ENCODE results near the gene PPOX.

PPOX gene

GRCh38 chr1:161198897-161199431 is 32.7 kb downstream of the PPOX start, which contains the start of gene ADAMTS4:
TSS of gene ADAMTS4 (minus strand) at chr1:161199054. CDS start at chr1:161198627, 427 bp downstream.
- Histone ChIP-seq H3K9me3 (ENCODE audit: insufficient read depth, low read length) (no peaks in the 10 kb centered on the region), H3K27ac (ENCODE audit: low read depth, low read length) (no peak within 1 kb of the TSS), H3F3A (ENCODE audit: insufficient read depth) (no peaks in the 10 kb centered on the region), H2AFZ (ENCODE audit: low read depth, low read length, severe bottlenecking) (no peak within 1 kb of the TSS), H4K20me1 (ENCODE audit: low read depth, low read length) (no peaks in the 10 kb centered on the region), H3K27me3 (ENCODE audit: low read length) (no peaks in the 10 kb centered on the region), H3K79me2 (ENCODE audit: insufficient read depth, low read length) (peaks cover 10% of the 10 kb centered on the region), H3K9me2 (replicated peaks; ENCODE audit: insufficient read depth, low read length) (no peaks in the 10 kb centered on the region), H3K4me2 (ENCODE audit: low read depth, low read length, poor library complexity, severe bottlenecking) (no peak within 1 kb of the TSS), H3K9ac (ENCODE audit: low read length) (no peak within 1 kb of the TSS), H3K4me3 (ENCODE audit: insufficient read depth, low read length, poor library complexity, severe bottlenecking) (no peak within 1 kb of the TSS), H3K36me3 (ENCODE audit: low read length) (no peaks in the 10 kb centered on the region)
- TF ChIP-seq, protein P1, sequence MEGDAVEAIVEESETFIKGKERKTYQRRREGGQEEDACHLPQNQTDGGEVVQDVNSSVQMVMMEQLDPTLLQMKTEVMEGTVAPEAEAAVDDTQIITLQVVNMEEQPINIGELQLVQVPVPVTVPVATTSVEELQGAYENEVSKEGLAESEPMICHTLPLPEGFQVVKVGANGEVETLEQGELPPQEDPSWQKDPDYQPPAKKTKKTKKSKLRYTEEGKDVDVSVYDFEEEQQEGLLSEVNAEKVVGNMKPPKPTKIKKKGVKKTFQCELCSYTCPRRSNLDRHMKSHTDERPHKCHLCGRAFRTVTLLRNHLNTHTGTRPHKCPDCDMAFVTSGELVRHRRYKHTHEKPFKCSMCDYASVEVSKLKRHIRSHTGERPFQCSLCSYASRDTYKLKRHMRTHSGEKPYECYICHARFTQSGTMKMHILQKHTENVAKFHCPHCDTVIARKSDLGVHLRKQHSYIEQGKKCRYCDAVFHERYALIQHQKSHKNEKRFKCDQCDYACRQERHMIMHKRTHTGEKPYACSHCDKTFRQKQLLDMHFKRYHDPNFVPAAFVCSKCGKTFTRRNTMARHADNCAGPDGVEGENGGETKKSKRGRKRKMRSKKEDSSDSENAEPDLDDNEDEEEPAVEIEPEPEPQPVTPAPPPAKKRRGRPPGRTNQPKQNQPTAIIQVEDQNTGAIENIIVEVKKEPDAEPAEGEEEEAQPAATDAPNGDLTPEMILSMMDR (IDR thresholded peaks at IDR 0.05; ENCODE audit: insufficient read depth, low read length, poor library complexity, severe bottlenecking), result no peak
- TF ChIP-seq EZH2phosphoT487 (conservative IDR thresholded peaks at IDR 0.05; ENCODE audit: low read length), result no peak

DNA sequence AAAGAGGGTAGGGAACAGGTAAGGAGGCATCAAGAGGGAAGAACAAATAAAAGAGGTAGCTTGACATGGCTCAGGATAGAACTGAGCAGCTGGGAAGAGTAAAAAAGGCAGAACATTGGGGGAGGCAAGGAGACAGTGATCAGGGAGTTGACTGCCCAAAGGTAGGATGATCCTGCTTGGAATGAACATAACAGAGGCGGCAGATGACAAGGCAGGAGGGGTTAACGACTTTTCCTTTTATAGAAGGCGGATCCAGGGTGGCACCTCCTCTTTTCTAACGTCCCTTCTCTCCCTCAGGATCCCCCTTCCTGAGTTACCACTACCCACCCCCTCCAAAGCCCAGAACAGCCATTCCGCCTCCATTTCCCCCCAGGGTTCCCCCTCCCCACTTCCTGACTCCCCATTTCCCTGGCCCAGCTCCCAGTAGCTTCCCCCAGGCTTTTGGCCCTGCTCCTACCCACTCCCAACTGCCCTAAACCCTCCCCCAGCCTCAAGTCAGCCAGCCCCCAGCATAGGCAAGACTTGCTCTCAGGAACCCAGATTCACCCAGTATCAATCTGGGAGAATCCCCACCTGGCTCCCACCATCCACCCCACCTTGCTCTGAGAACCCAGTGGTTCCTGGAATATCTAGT is 33.4 kb downstream of the PPOX start:
- H3K4me3 ChIP-seq (ENCODE audit: insufficient read depth, low read length, poor library complexity, severe bottlenecking), result no peak overlapping the region
- H3K9me3 ChIP-seq (ENCODE audit: insufficient read depth, low read length), result no peaks in the 10 kb centered on the region
- H3F3A ChIP-seq (ENCODE audit: insufficient read depth), result no peaks in the 10 kb centered on the region
- H4K20me1 ChIP-seq (ENCODE audit: low read depth, low read length), result no peaks in the 10 kb centered on the region
- no peak overlapping the region for H3K9ac ChIP-seq (ENCODE audit: low read length)
- TF ChIP-seq, protein P1 (IDR thresholded peaks at IDR 0.05; ENCODE audit: insufficient read depth, low read length, poor library complexity, severe bottlenecking), result no peak
- no peak for TF ChIP-seq EZH2phosphoT487 (conservative IDR thresholded peaks at IDR 0.05; ENCODE audit: low read length)
- no peak overlapping the region for H3K4me2 ChIP-seq (ENCODE audit: low read depth, low read length, poor library complexity, severe bottlenecking)
- H2AFZ ChIP-seq (ENCODE audit: low read depth, low read length, severe bottlenecking), result no peak overlapping the region
- peaks cover 10% of the 10 kb centered on the region for H3K79me2 ChIP-seq (ENCODE audit: insufficient read depth, low read length)
- H3K27ac ChIP-seq (ENCODE audit: low read depth, low read length), result no peak overlapping the region
- no peaks in the 10 kb centered on the region for H3K27me3 ChIP-seq (ENCODE audit: low read length)
- H3K36me3 ChIP-seq (ENCODE audit: low read length), result no peaks in the 10 kb centered on the region
- no peaks in the 10 kb centered on the region for H3K9me2 ChIP-seq (replicated peaks; ENCODE audit: insufficient read depth, low read length)

DNA sequence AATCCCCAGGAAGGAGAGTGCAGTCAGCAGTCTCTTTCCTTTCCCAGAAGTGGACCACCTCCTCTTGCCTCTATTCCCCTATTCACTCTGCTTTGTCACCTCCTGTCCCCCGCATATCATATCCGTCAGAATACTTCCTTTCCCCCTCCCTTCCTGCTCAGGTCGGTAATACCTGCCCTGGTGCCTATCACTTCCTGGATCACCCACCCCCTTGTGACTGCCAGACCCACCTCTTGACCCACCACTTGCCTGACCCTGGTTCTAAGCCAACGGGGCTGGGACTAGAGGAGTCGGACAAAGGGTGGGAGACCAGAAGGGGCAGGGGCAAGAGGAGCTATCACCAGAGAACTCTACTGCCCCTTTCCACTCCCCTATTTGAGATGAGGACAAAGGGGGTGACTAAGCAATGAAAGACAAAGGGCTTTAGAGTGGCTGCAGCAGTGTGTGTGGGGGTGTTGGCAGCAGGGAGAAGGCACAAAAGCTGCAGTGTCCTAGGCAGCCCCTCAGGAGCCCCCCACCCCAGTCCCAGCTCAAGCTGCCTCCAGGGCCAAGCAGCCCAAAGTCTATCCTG is 34.3 kb downstream of the PPOX start:
- Histone ChIP-seq H3K4me3 (ENCODE audit: insufficient read depth, low read length, poor library complexity, severe bottlenecking) (no peak overlapping the region), H3K27me3 (ENCODE audit: low read length) (no peaks in the 10 kb centered on the region), H2AFZ (ENCODE audit: low read depth, low read length, severe bottlenecking) (no peak overlapping the region), H3K27ac (ENCODE audit: low read depth, low read length) (no peak overlapping the region), H3K36me3 (ENCODE audit: low read length) (no peaks in the 10 kb centered on the region), H3F3A (ENCODE audit: insufficient read depth) (no peaks in the 10 kb centered on the region), H4K20me1 (ENCODE audit: low read depth, low read length) (no peaks in the 10 kb centered on the region), H3K9me3 (ENCODE audit: insufficient read depth, low read length) (no peaks in the 10 kb centered on the region), H3K9ac (ENCODE audit: low read length) (no peak overlapping the region), H3K4me2 (ENCODE audit: low read depth, low read length, poor library complexity, severe bottlenecking) (no peak overlapping the region), H3K9me2 (replicated peaks; ENCODE audit: insufficient read depth, low read length) (no peaks in the 10 kb centered on the region), H3K79me2 (ENCODE audit: insufficient read depth, low read length) (peaks cover 10% of the 10 kb centered on the region)
- no peak for TF ChIP-seq EZH2phosphoT487 (conservative IDR thresholded peaks at IDR 0.05; ENCODE audit: low read length)
- TF ChIP-seq, protein P1 (IDR thresholded peaks at IDR 0.05; ENCODE audit: insufficient read depth, low read length, poor library complexity, severe bottlenecking), result no peak
